Naive thymus-derived CD4-positive, alpha-beta T cell (primary cell): ENCODE measurements around the gene AOPEP. TPM values are rescaled to one million over a fixed set of nuclear protein-coding genes. Genes with fewer than 3 reads are reported as not detected.

Source experiments
- ATAC-seq: fragments of 150-1000 bp; cut with Tn5 transposase; 2 replicates; pipeline ENCODE4 v1.10.0; 2021; ENCODE audit warnings: mild to moderate bottlenecking, moderate library complexity
- CTCF ChIA-PET: fragments of 350-600 bp; sonication (Branson Sonifier 250); formaldehyde crosslinking; loops from one replicate; lab custom pipeline; 2021; ENCODE audit warnings: antibody characterized with exemption; lab: Charles Lee
- POLR2A ChIA-PET: fragments of 350-600 bp; sonication (Branson Sonifier 250); formaldehyde crosslinking; loops from one replicate; lab custom pipeline; 2021; ENCODE audit warnings: antibody characterized with exemption, inconsistent platforms; lab: Charles Lee
- DNase-seq, 9 donors: peaks; one replicate each; pipeline versions ENCODE4 v3.0.0 to v3.0.0-alpha.2; 2020 to 2022; ENCODE audit warnings: mixed read lengths in 1 of 9
- H3K27ac ChIP-seq: one replicate; pipeline ENCODE4 v1.7.0; 2013; ENCODE audit warnings: mild to moderate bottlenecking, low read depth, low read length, moderate library complexity
- H3K27me3 ChIP-seq, 2 donors: one replicate each; pipeline ENCODE4 v1.7.0; 2013; ENCODE audit warnings: low read length in 2 of 2, mild to moderate bottlenecking in 2 of 2, moderate library complexity in 2 of 2; ENCODE audit not compliant: control insufficient read depth in 2 of 2, insufficient read depth in 2 of 2
- H3K36me3 ChIP-seq, 3 experiments: 1 replicate in 2 of 3; 2 replicates in 1 of 3; pipeline ENCODE4 v1.7.0; 2013; ENCODE audit warnings: low read length in 3 of 3, mild to moderate bottlenecking in 3 of 3, moderate library complexity in 1 of 3; ENCODE audit not compliant: insufficient read depth in 3 of 3, control insufficient read depth in 2 of 3
- H3K4me1 ChIP-seq, 2 donors: one replicate each; pipeline ENCODE4 v1.7.0; 2013; ENCODE audit warnings: low read length in 2 of 2, mild to moderate bottlenecking in 2 of 2, moderate library complexity in 1 of 2; ENCODE audit not compliant: control insufficient read depth in 2 of 2, insufficient read depth in 2 of 2
- H3K4me3 ChIP-seq: 2 replicates; pipeline ENCODE4 v1.7.0; 2013; ENCODE audit warnings: mild to moderate bottlenecking, low read length
- H3K9me3 ChIP-seq, 3 experiments: 1 replicate in 2 of 3; 2 replicates in 1 of 3; pipeline ENCODE4 v1.7.0; 2013; ENCODE audit warnings: low read length in 3 of 3; ENCODE audit not compliant: control insufficient read depth in 2 of 3
- H3K27ac Mint-ChIP-seq, 9 donors: one replicate each; pipeline ENCODE4 v1.8.0; 2020 to 2022; ENCODE audit warnings: mixed read lengths in 9 of 9, mild to moderate bottlenecking in 8 of 9, moderate library complexity in 5 of 9, inconsistent platforms in 2 of 9
- H3K27me3 Mint-ChIP-seq, 5 donors: one replicate each; pipeline ENCODE4 v1.8.0; 2021 to 2022; ENCODE audit warnings: mixed read lengths in 5 of 5, mild to moderate bottlenecking in 1 of 5
- H3K36me3 Mint-ChIP-seq, 5 donors: one replicate each; pipeline ENCODE4 v1.8.0; 2020 to 2022; ENCODE audit warnings: mixed read lengths in 5 of 5, mild to moderate bottlenecking in 3 of 5, inconsistent platforms in 1 of 5
- H3K4me1 Mint-ChIP-seq, 7 donors: one replicate each; pipeline ENCODE4 v1.8.0; 2020 to 2022; ENCODE audit warnings: mixed read lengths in 7 of 7, mild to moderate bottlenecking in 3 of 7, inconsistent platforms in 1 of 7
- H3K4me3 Mint-ChIP-seq, 10 donors: one replicate each; pipeline ENCODE4 v1.8.0; 2020 to 2022; ENCODE audit warnings: mild to moderate bottlenecking in 10 of 10, mixed read lengths in 10 of 10, moderate library complexity in 6 of 10, inconsistent platforms in 2 of 10
- H3K9me3 Mint-ChIP-seq, 11 donors: one replicate each; pipeline ENCODE4 v1.8.0; 2020 to 2022; ENCODE audit warnings: mixed read lengths in 11 of 11, mild to moderate bottlenecking in 4 of 11, inconsistent platforms in 1 of 11, moderate library complexity in 1 of 11
- intact Hi-C, 2 donors: fragments of 100-400 bp; cut with micrococcal nuclease; formaldehyde crosslinking; loops; one replicate each; pipeline ENCODE4 v1.15.1; 2023
- polyA plus RNA-seq, 2 donors: library from polyadenylated mRNA; unstranded; fragments of 300-500 nt; fragmentation: Illumina TruSeq; gene quantifications; one replicate each; pipeline ENCODE4 v1.2.3, GENCODE V29; 2021
- total RNA-seq, 6 experiments: library from RNA in 5 of 6; stranded (reverse) in 5 of 6; gene quantifications; 1 replicate in 5 of 6; 2 replicates in 1 of 6; pipeline ENCODE4 v1.2.3 and lab custom pipeline; 2021 to 2026

Gene AOPEP
- total and polyA plus RNA-seq, 7 experiments from 2014 or later, result 5.7 to 19.0 (median 13.6) TPM

GRCh38 chr9:94754976-94755475 is 28.5 kb downstream of the AOPEP start:
- DNase-seq (no peak), ATAC-seq (no peak)
- H3K27me3 Mint-ChIP-seq, result no peaks in the 10 kb centered on the region
- Histone ChIP-seq H3K4me3 (no peak overlapping the region), H3K36me3 (peaks cover 0 to 3% (median 0%) of the 10 kb centered on the region in 3 experiments), H3K27ac (no peak overlapping the region), H3K27me3 (no peaks in the 10 kb centered on the region), H3K4me1 (no peaks in the 10 kb centered on the region), H3K9me3 (peaks cover 0 to 2% (median 0%) of the 10 kb centered on the region in 3 experiments)
- no peak overlapping the region for H3K27ac Mint-ChIP-seq
- intact Hi-C loops, result no loop called here
- CTCF ChIA-PET, result no interaction called here
- H3K4me1 Mint-ChIP-seq, result peaks cover 0 to 16% (median 4%) of the 10 kb centered on the region in 7 donors
- peaks cover 0 to 9% (median 3%) of the 10 kb centered on the region in 11 donors for H3K9me3 Mint-ChIP-seq
- H3K36me3 Mint-ChIP-seq, result peaks cover 0 to 36% (median 17%) of the 10 kb centered on the region in 5 donors
- POLR2A ChIA-PET, result no interaction called here
- no peak overlapping the region for H3K4me3 Mint-ChIP-seq

GRCh38 chr9:94757158-94757557 is 30.7 kb downstream of the AOPEP start:
- Mint-ChIP-seq H3K4me1 (peaks cover 6 to 24% (median 16%) of the 10 kb centered on the region in 7 donors), H3K27me3 (no peaks in the 10 kb centered on the region), H3K27ac (no peak overlapping the region), H3K4me3 (no peak overlapping the region), H3K36me3 (peaks cover 4 to 44% (median 10%) of the 10 kb centered on the region in 5 donors), H3K9me3 (peaks cover 0 to 6% (median 0%) of the 10 kb centered on the region in 11 donors)
- Histone ChIP-seq H3K27me3 (no peaks in the 10 kb centered on the region), H3K9me3 (no peaks in the 10 kb centered on the region), H3K27ac (no peak overlapping the region), H3K4me1 (no peaks in the 10 kb centered on the region), H3K36me3 (peaks cover 0 to 6% (median 0%) of the 10 kb centered on the region in 3 experiments), H3K4me3 (no peak overlapping the region)
- ATAC-seq (no peak), DNase-seq (no peak)
- CTCF ChIA-PET, result no interaction called here
- intact Hi-C loops, result no loop called here
- POLR2A ChIA-PET, result no interaction called here

GRCh38 chr9:94758031-94758430 is 31.5 kb downstream of the AOPEP start:
- Mint-ChIP-seq H3K9me3 (peaks cover 0 to 6% (median 0%) of the 10 kb centered on the region in 11 donors), H3K4me3 (no peak overlapping the region), H3K27me3 (no peaks in the 10 kb centered on the region), H3K27ac (peak overlapping the region in 2 of 9 donors; percentile 29 to 63), H3K36me3 (peaks cover 4 to 42% (median 9%) of the 10 kb centered on the region in 5 donors), H3K4me1 (peaks cover 6 to 24% (median 16%) of the 10 kb centered on the region in 7 donors)
- no peak for DNase-seq
- H3K9me3 ChIP-seq, result no peaks in the 10 kb centered on the region
- H3K27ac ChIP-seq, result no peak overlapping the region
- H3K4me3 ChIP-seq, result no peak overlapping the region
- intact Hi-C loops, result no loop called here
- ChIA-PET POLR2A (no interaction called here), CTCF (interaction anchor here (1.0 kb wide), 1 partner anchor 24 kb away, joined by 5 read pairs; no protein-coding TSS in a partner anchor)
- H3K36me3 ChIP-seq, result peaks cover 0 to 6% (median 0%) of the 10 kb centered on the region in 3 experiments
- H3K27me3 ChIP-seq, result no peaks in the 10 kb centered on the region
- no peak for ATAC-seq
- H3K4me1 ChIP-seq, result no peaks in the 10 kb centered on the region

GRCh38 chr9:94758880-94759279 is 32.4 kb downstream of the AOPEP start:
- POLR2A ChIA-PET, result no interaction called here
- Histone ChIP-seq H3K4me3 (no peak overlapping the region), H3K9me3 (no peaks in the 10 kb centered on the region), H3K4me1 (no peaks in the 10 kb centered on the region), H3K27ac (no peak overlapping the region), H3K27me3 (no peaks in the 10 kb centered on the region), H3K36me3 (peaks cover 0 to 6% (median 0%) of the 10 kb centered on the region in 3 experiments)
- Mint-ChIP-seq H3K9me3 (peaks cover 0 to 6% (median 0%) of the 10 kb centered on the region in 11 donors), H3K27me3 (no peaks in the 10 kb centered on the region), H3K36me3 (peaks cover 4 to 43% (median 15%) of the 10 kb centered on the region in 5 donors), H3K4me1 (peaks cover 7 to 26% (median 16%) of the 10 kb centered on the region in 7 donors), H3K27ac (no peak overlapping the region), H3K4me3 (no peak overlapping the region)
- CTCF ChIA-PET, result interaction anchor here (0.7 kb wide), 1 partner anchor 22 kb away, joined by 3 read pairs; no protein-coding TSS in a partner anchor
- no peak for ATAC-seq
- intact Hi-C loops, result no loop called here
- no peak for DNase-seq

- intact Hi-C loops, result no loop called here
- peaks cover 0 to 6% (median 0%) of the 10 kb centered on the region in 11 donors for H3K9me3 Mint-ChIP-seq
- no peak for ATAC-seq
- Histone ChIP-seq H3K36me3 (peaks cover 0 to 6% (median 0%) of the 10 kb centered on the region in 3 experiments), H3K27me3 (no peaks in the 10 kb centered on the region), H3K27ac (no peak overlapping the region), H3K4me3 (no peak overlapping the region), H3K4me1 (no peaks in the 10 kb centered on the region), H3K9me3 (no peaks in the 10 kb centered on the region)
- no peak overlapping the region for H3K27ac Mint-ChIP-seq
- POLR2A ChIA-PET, result no interaction called here
- H3K27me3 Mint-ChIP-seq, result no peaks in the 10 kb centered on the region
- H3K4me3 Mint-ChIP-seq, result no peak overlapping the region
- DNase-seq, result no peak
- H3K36me3 Mint-ChIP-seq, result peaks cover 4 to 44% (median 18%) of the 10 kb centered on the region in 5 donors
- peaks cover 7 to 29% (median 16%) of the 10 kb centered on the region in 7 donors for H3K4me1 Mint-ChIP-seq
- CTCF ChIA-PET, result no interaction called here
Observed at GRCh38 chr9:94760010-94760409, 33.5 kb downstream of the AOPEP start.

- Histone ChIP-seq H3K4me1 (no peaks in the 10 kb centered on the region), H3K4me3 (no peak overlapping the region), H3K27ac (no peak overlapping the region), H3K36me3 (peaks cover 0 to 6% (median 0%) of the 10 kb centered on the region in 3 experiments), H3K9me3 (no peaks in the 10 kb centered on the region), H3K27me3 (no peaks in the 10 kb centered on the region)
- no peak overlapping the region for H3K4me3 Mint-ChIP-seq
- ChIA-PET POLR2A (no interaction called here), CTCF (no interaction called here)
- H3K27ac Mint-ChIP-seq, result no peak overlapping the region
- H3K9me3 Mint-ChIP-seq, result peaks cover 0 to under 1% (median 0%) of the 10 kb centered on the region in 11 donors
- peaks cover 7 to 29% (median 16%) of the 10 kb centered on the region in 7 donors for H3K4me1 Mint-ChIP-seq
- intact Hi-C loops, result no loop called here
- ATAC-seq (no peak), DNase-seq (no peak)
- H3K27me3 Mint-ChIP-seq, result no peaks in the 10 kb centered on the region
- peaks cover 4 to 39% (median 15%) of the 10 kb centered on the region in 5 donors for H3K36me3 Mint-ChIP-seq
Observed at GRCh38 chr9:94760660-94761059, 34.2 kb downstream of the AOPEP start.

- H3K27ac Mint-ChIP-seq, result peak overlapping the region in 1 of 9 donors; percentile 10
- DNase-seq (no peak), ATAC-seq (no peak)
- no peak overlapping the region for H3K4me3 Mint-ChIP-seq
- CTCF ChIA-PET, result no interaction called here
- H3K36me3 ChIP-seq, result peaks cover 0 to 6% (median 0%) of the 10 kb centered on the region in 3 experiments
- peaks cover 4 to 44% (median 14%) of the 10 kb centered on the region in 5 donors for H3K36me3 Mint-ChIP-seq
- H3K27ac ChIP-seq, result no peak overlapping the region
- H3K27me3 ChIP-seq, result no peaks in the 10 kb centered on the region
- H3K9me3 ChIP-seq, result no peaks in the 10 kb centered on the region
- no peaks in the 10 kb centered on the region for H3K4me1 ChIP-seq
- no peaks in the 10 kb centered on the region for H3K9me3 Mint-ChIP-seq
- H3K4me1 Mint-ChIP-seq, result peaks cover 7 to 29% (median 16%) of the 10 kb centered on the region in 7 donors
- POLR2A ChIA-PET, result no interaction called here
- no peaks in the 10 kb centered on the region for H3K27me3 Mint-ChIP-seq
- no peak overlapping the region for H3K4me3 ChIP-seq
- intact Hi-C loops, result no loop called here
Observed at GRCh38 chr9:94761481-94761880, 35.0 kb downstream of the AOPEP start.
